ENCODE data around the gene ST3GAL3. TPM values are rescaled to one million over a fixed set of nuclear protein-coding genes. Genes with fewer than 3 reads are reported as not detected.
A peak's percentile ranks its signal among the peaks of the same experiment; 100 is the strongest.

The ST3GAL3 gene
- total and polyA plus RNA-seq, 7 donors, result 22.2 to 53.2 (median 44.5) TPM

- Histone ChIP-seq H3K36me3 (ENCODE audit: insufficient read depth in 1 of 2, low read depth in 1 of 2) (no peaks in the 10 kb centered on the region), H3K9me3 (no peaks in the 10 kb centered on the region), H3K27me3 (ENCODE audit: insufficient read depth in 3 of 3, low read length in 2 of 3) (no peaks in the 10 kb centered on the region), H3K4me1 (peaks cover 14% of the 10 kb centered on the region), H3K4me3 (no peak overlapping the region), H3K27ac (no peak overlapping the region)
- no peak for TF ChIP-seq CTCF (IDR thresholded peaks at IDR 0.05)
- 94 to 98% (median 95%) methylated on average over 3 of the region's 3 CpGs for WGBS, 3 donors
- no peak for DNase-seq
- intact Hi-C loops (cut with DNase I), result no loop called here
- no peak for ATAC-seq
Observed at GRCh38 chr1:43874716-43875115, 167.4 kb downstream of the ST3GAL3 start.

DNA sequence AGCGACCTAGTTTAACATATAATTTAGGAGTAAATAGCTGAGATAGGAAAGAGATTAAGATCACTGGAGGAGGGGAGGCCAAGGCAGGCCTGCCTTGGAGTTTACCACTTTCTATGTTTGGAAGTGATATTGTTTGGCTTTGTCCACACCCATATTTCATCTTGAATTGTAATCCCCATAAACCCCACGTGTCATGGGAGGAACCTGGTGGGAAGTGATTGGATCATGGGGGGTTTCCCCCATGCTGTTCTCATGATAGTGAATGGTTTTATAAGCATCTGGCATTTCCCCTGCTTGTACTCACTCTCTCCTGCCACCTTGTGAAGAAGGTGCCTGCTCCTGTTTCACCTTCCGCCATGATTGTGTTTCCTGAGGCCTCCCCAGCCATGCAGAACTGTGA, 168.0 kb downstream of the ST3GAL3 start:
- TF ChIP-seq CTCF (IDR thresholded peaks at IDR 0.05), result no peak
- no peak for ATAC-seq
- Histone ChIP-seq H3K4me1 (peaks cover 13% of the 10 kb centered on the region), H3K9me3 (no peaks in the 10 kb centered on the region), H3K27ac (no peak overlapping the region), H3K27me3 (ENCODE audit: insufficient read depth in 3 of 3, low read length in 2 of 3) (no peaks in the 10 kb centered on the region), H3K36me3 (ENCODE audit: insufficient read depth in 1 of 2, low read depth in 1 of 2) (no peaks in the 10 kb centered on the region), H3K4me3 (no peak overlapping the region)
- DNase-seq, result no peak
- WGBS, 3 donors, result 78 to 86% (median 81%) methylated on average over 3 of the region's 3 CpGs
- intact Hi-C loops (cut with DNase I), result no loop called here

DNA sequence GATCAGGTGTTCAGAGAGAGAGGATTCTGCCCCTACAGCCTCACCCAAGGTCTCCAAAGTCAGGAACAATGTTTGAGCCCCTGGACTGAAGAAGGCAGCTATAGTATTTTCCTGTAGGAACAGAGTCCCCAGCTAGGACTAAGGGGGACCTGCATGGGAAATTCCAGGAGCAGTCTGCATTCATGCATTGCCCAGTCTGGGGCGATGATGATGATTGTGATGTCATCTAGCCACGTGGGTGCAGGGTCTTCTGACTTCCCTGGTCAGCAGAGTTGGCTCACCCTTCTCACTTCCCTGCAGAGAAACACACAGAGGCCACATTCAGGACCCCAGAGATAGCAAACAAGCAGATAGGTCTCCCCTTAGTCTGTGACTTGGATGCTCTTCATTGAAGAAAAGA, 169.8 kb downstream of the ST3GAL3 start:
- Histone ChIP-seq H3K4me1 (peaks cover 25% of the 10 kb centered on the region), H3K9me3 (no peaks in the 10 kb centered on the region), H3K27me3 (ENCODE audit: insufficient read depth in 3 of 3, low read length in 2 of 3) (no peaks in the 10 kb centered on the region), H3K27ac (no peak overlapping the region), H3K4me3 (no peak overlapping the region), H3K36me3 (ENCODE audit: insufficient read depth in 1 of 2, low read depth in 1 of 2) (no peaks in the 10 kb centered on the region)
- DNase-seq, result no peak
- intact Hi-C loops (cut with DNase I), result no loop called here
- WGBS, 3 donors, result 79 to 85% (median 81%) methylated on average over 2 of the region's 2 CpGs
- no peak for ATAC-seq
- no peak for TF ChIP-seq CTCF (IDR thresholded peaks at IDR 0.05)

DNA sequence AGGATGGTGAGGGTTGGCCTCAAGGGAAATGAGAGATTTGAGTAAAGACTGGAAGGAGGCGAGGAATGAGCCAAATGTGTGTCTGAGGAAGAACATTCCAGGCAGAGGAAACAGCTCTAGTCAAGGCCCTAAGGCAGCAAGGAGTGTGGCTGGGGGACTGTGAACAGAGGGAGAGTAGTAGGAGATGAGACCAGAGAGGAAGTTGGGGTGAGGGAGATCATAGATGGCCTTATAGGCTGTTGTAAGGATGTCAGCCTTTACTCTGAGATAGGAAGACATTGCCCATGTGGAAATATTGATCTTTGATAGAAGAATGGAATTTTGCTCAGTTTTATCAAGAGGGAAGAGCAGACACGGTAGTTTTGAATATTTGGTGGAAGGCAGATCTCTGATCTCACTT, 171.1 kb downstream of the ST3GAL3 start:
- Histone ChIP-seq H3K27me3 (ENCODE audit: insufficient read depth in 3 of 3, low read length in 2 of 3) (no peaks in the 10 kb centered on the region), H3K27ac (peak overlapping the region; percentile 82), H3K36me3 (ENCODE audit: insufficient read depth in 1 of 2, low read depth in 1 of 2) (no peaks in the 10 kb centered on the region), H3K4me1 (peaks cover 25% of the 10 kb centered on the region), H3K4me3 (no peak overlapping the region), H3K9me3 (no peaks in the 10 kb centered on the region)
- WGBS, 3 donors, result 94 to 98% (median 95%) methylated on average over 2 of the region's 2 CpGs
- DNase-seq, result no peak
- no peak for ATAC-seq
- no peak for TF ChIP-seq CTCF (IDR thresholded peaks at IDR 0.05)
- intact Hi-C loops (cut with DNase I), result no loop called here

GRCh38 chr1:43878854-43879253, 171.5 kb downstream of the ST3GAL3 start:
- TF ChIP-seq CTCF (IDR thresholded peaks at IDR 0.05), result no peak
- Histone ChIP-seq H3K4me3 (no peak overlapping the region), H3K36me3 (ENCODE audit: insufficient read depth in 1 of 2, low read depth in 1 of 2) (no peaks in the 10 kb centered on the region), H3K27ac (peak overlapping the region; percentile 82), H3K27me3 (ENCODE audit: insufficient read depth in 3 of 3, low read length in 2 of 3) (no peaks in the 10 kb centered on the region), H3K4me1 (peaks cover 25% of the 10 kb centered on the region), H3K9me3 (no peaks in the 10 kb centered on the region)
- ATAC-seq (no peak), DNase-seq (no peak)
- intact Hi-C loops (cut with DNase I), result no loop called here
- WGBS, 3 donors, result 89 to 90% (median 90%) methylated on average over 4 of the region's 4 CpGs

Measured in psoas muscle (tissue), 8 donors.